GM19468 (cell line): ENCODE data around the gene PRIM2.
"Not testable (repeated sequence)": the region's sequence is repeated elsewhere in the genome, so short reads cannot be mapped to it uniquely, and the experiment has no call there.

Source experiments
- ATAC-seq: cut with Tn5 transposase; IDR thresholded peaks from one replicate; pipeline ENCODE4 v1.9.1; 2021; ENCODE audit warnings: mild to moderate bottlenecking, moderate library complexity, moderate number of reproducible peaks; ENCODE audit not compliant: unreplicated experiment; ENCODE audit errors: extremely low read depth

Gene PRIM2

DNA sequence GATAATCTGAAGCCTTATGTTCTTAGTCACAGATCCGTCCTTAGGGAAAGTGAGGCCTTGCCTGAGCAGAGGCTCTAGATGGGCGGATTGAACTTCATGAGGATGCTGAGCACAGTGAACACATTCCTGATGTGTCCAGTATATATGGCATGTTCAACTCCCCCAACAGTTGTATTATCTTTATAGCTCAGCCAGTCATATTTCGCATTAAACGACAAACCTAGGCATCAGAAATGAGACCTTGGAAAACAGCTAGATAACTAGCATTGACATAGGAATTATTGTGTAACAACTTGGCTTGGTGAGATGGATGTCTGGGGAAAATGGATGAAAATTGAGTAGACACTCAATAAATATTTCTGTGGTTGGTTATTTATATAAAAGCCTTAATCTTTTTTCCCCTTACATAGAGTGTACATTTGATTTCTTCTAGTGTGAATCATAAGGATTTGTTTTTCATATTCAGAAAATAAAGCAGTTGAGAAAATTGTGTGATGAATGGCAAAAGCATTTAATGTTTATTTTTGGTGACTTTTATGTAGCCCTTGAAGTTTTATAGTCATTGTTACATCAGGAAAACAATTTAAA is 169.2 kb downstream of the PRIM2 start:
- not testable (repeated sequence) for ATAC-seq

- ATAC-seq, result not testable (repeated sequence)
Observed at GRCh38 chr6:57488551-57488950, 171.1 kb downstream of the PRIM2 start.

- not testable (repeated sequence) for ATAC-seq
Observed at GRCh38 chr6:57489887-57490286, 172.5 kb downstream of the PRIM2 start.

DNA sequence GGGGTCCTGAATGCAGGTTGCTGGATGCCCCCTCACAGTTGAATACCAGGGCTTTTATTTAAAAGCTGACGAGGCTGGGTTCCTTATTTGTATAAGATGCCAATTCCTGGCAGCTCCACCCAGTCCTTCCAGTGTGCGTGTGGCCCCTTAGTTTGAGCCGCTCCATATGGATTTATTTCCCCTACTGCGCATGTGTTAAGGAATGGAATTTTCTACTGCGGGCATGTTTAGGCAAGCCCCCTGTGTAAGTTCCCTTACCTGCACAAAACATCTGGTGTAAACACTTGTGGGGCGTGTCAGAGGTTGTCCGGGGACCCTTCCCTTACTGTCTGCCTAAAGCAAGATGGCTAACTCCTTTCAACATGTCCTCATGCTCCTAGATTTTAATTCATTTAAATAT is 174.4 kb downstream of the PRIM2 start:
- not testable (repeated sequence) for ATAC-seq

GRCh38 chr6:57496251-57496650 is 178.8 kb downstream of the PRIM2 start:
- not testable (repeated sequence) for ATAC-seq

DNA sequence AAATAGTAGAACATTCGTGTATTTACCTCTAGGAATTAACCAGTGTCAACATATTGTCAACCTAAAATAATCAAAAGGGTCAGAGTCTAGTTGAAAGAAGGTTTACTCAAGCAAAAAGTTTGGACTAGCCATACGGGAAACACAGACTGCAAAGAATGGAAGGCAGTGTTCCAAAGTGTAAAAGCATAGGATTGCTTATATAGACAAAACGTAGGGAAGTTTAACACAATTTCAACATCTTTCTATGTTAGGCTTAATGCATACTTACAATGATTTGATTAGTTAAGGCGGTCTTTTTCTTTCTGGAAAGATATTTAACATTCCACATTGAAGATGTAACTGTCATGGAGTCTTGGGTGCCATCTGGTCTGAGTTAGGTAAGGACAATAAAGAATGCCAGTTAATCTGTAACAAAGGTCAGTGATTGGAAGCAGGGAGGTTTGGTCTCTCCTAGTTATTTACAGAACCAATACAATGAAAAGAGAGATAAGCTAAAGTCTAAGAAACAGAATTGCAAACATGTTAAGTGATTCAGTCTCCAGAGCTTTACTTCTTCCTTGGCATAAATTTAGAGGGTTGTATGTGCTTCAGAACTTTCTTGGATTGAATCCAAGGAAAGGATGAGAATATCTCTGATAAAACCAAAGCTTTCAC is 183.1 kb downstream of the PRIM2 start:
- not testable (repeated sequence) for ATAC-seq

- not testable (repeated sequence) for ATAC-seq
Observed at GRCh38 chr6:57502387-57502786, 185.0 kb downstream of the PRIM2 start.

GRCh38 chr6:57505251-57505650 is 187.8 kb downstream of the PRIM2 start:
- not testable (repeated sequence) for ATAC-seq

DNA sequence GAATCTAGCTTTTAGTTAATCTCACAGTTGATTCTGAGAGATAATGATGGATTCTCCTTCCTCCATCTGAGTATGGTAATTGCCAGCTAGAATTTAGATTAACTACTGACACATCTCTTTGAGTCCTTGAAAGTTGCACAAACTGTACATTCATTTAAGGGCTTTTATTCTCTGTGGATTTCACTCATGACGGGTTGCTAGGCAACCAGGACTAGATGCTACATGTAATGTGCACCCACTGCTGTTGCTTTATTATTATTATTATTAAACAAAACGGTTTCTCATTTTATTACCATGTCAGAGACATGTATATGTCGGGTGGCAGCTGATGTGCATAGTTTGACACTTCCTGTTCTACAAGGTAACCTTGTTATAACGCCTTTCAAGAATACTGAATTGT is 193.0 kb downstream of the PRIM2 start:
- ATAC-seq, result not testable (repeated sequence)

DNA sequence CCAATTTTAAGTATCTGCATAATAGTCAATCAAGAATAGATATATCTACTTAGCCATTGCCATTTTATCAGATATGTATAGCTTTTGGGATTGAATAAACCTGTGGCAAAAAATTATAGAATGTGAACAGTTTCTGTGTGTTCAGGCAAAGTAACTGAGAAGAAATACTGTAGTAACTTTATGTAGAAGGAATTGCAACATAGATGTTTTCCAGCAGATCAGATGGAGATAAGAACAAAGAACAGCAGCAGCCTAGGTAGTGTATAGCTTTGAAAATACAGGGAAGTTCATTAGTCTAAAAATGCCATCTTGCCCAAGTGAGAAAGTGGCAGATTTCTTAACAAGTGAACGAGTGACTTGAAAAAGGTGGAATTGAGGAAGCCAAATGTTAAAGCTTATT is 197.7 kb downstream of the PRIM2 start:
- ATAC-seq, result not testable (repeated sequence)

- ATAC-seq, result not testable (repeated sequence)
Observed at GRCh38 chr6:57515845-57516244, 198.4 kb downstream of the PRIM2 start.

DNA sequence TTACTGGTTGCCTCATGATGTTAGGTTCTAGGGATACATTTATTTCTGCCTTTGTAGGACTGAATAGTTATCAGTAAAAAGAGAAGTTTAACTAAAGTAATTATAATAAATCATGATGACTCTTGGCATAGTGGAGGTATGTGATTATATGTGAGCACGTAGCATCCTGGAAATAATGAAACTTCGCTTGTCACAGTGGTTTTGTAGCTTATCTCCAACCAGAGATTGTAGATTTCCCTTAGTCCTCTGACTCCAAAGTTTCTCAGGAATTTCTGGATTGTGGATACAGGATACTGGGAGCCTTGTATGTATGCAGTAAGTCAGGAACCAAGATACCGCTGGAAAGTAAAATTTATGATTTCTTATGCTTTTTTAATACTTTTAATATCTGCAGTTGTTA is 199.3 kb downstream of the PRIM2 start:
- not testable (repeated sequence) for ATAC-seq

GRCh38 chr6:57519198-57519597 is 201.8 kb downstream of the PRIM2 start:
- ATAC-seq, result not testable (repeated sequence)

- ATAC-seq, result not testable (repeated sequence)
Observed at GRCh38 chr6:57521085-57521484, 203.7 kb downstream of the PRIM2 start.

- not testable (repeated sequence) for ATAC-seq
Observed at GRCh38 chr6:57523221-57523620, 205.8 kb downstream of the PRIM2 start.

DNA sequence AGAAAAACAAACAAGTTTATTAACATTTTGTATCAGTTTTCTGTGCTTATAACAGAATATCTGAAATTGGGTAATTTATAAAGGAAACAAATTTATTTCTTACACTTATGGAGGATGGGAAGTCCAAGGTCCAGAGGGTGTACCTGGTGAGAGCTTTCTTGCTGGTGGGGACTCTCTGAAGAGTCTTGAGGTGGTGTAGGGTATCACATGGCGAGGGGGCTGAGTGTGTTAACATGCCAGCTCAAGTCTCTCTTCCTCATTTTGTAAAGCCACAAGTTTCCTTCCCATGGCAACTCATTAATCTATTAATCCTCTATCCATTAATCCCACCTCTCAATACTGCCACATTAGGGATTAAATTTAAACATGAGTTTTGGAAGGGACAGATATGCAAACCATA is 212.3 kb downstream of the PRIM2 start:
- ATAC-seq, result not testable (repeated sequence)

- ATAC-seq, result not testable (repeated sequence)
Observed at GRCh38 chr6:57532660-57533059, 215.2 kb downstream of the PRIM2 start.

DNA sequence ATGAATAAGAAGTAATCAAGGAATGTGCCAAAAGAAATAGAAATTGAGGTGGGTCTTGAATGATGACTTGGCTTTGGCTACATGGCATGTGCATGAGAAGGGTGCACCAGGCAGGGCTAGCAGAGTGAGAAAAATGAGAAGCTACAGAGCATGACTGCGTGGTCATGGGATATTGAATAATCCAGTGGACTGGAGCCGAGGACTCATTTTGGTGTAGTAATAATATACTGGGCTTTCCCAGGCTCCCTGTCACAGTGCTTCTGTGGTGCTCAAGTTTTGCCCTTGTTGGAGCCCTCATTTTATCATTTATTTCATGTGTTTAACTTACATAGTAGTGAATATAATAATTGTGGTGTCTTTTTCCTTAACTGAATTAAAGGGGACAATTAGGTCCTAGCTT is 217.7 kb downstream of the PRIM2 start:
- ATAC-seq, result not testable (repeated sequence)

DNA sequence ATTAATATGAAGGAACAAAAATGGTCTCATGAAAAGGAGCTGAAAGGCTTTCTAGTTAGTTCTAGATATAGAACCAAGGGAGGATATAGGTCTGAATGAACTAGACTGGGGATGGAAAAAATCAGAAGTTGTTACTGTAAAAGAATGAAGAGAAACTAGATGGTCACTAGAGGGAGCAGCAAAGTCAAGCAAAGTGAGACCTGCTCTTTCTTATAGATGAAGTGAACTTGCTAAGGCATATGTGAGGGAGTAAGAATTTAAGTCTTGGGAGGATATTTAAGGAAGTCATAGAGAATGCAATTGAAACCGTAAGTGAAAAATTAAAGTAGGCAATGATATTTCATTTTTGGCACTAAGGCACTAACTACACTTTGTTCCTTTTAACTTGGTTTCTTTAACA is 218.6 kb downstream of the PRIM2 start:
- peak; percentile 79 for ATAC-seq

- not testable (repeated sequence) for ATAC-seq
Observed at GRCh38 chr6:57537916-57538315, 220.5 kb downstream of the PRIM2 start.

DNA sequence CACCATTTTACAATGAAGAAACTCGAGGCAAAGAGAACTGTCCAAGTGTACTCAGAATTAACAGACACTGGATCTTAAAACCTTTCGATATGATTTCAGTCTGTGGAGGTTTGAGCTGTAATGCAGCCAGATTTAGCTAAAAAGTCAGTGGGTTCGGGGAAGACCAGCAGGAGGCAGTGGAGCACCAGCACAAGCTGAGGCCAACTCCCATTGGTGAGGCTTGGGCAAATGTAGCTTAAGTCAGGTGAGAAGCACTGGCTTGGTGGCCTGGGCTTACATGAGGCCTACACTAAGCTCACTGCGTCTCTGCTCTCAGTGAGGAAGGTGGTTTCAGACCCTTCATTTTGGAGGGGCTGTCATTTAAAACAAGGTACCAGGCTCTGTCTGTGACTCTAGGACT is 234.5 kb downstream of the PRIM2 start:
- ATAC-seq, result not testable (repeated sequence)

DNA sequence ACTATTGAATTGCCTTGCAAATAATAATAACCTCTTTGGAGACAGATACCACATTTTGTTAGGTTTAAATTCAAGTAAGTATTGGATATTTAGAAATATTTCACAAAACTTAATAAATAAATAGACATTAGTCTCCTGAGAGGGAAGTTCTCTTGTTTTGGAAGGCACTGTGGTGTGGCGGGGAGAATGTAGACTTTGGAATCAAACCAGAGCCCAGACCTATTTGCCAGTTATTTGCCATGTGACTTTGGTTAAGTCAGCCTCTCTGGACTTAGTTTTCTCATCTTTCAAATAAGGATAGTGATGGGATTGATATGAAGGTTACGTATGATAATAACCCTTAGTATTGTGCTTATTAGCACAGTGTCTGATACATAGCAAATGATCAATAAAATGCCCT is 240.4 kb downstream of the PRIM2 start:
- not testable (repeated sequence) for ATAC-seq
